HepG2 (cell line): Measurements from ENCODE around the gene CAPN14.

Source experiments
- IRX3 ChIP-seq: sonication (generic); formaldehyde crosslinking; IDR thresholded peaks from 2 replicates; pipeline ENCODE4 v1.8.1; 2023; ENCODE audit warnings: mild to moderate bottlenecking, low read depth, missing genetic modification reagents, borderline replicate concordance
- POLR2A ChIP-seq, 2 experiments: IDR thresholded peaks; 2 replicates each; pipeline ENCODE4 v1.6.1; 2011; ENCODE audit warnings: low read depth in 2 of 2, low read length in 2 of 2, mild to moderate bottlenecking in 1 of 2, moderate library complexity in 1 of 2; ENCODE audit not compliant: insufficient read depth in 1 of 2

- TF ChIP-seq POLR2A (IDR thresholded peaks at IDR 0.05; ENCODE audit: insufficient read depth in 1 of 2, low read depth in 2 of 2, low read length in 2 of 2) (no peak), IRX3 (no peak)
Observed at GRCh38 chr2:31200972-31201371, 16.3 kb downstream of the CAPN14 start.
